Measurements from ENCODE around the gene KIF18B. TPM values are rescaled to one million over a fixed set of nuclear protein-coding genes. Genes with fewer than 3 reads are reported as not detected.

The KIF18B gene
- total and polyA plus RNA-seq, 2 donors (not counting 1 experiment from before 2014, with no cell fraction given): 0.99 to 2.5 TPM

- peaks cover 2% of the 10 kb centered on the region for H3K36me3 ChIP-seq (ENCODE audit: control insufficient read depth, insufficient read depth, low read length)
- no peak for DNase-seq (ENCODE audit: low read depth in 2 of 2)
- H3K27me3 ChIP-seq (ENCODE audit: control insufficient read depth, insufficient read depth, low read length): no peaks in the 10 kb centered on the region
- H4K20me1 ChIP-seq (ENCODE audit: control insufficient read depth, extremely low read depth, insufficient read depth, low read length): no peaks in the 10 kb centered on the region
- peak overlapping the region; percentile 70 for H2AFZ ChIP-seq (ENCODE audit: low read length)
- peaks cover 87% of the 10 kb centered on the region for H3K79me2 ChIP-seq (ENCODE audit: control insufficient read depth, insufficient read depth, low read length)
- H3K9me3 ChIP-seq (ENCODE audit: control insufficient read depth, insufficient read depth, low read depth, low read length): no peaks in the 10 kb centered on the region
- H3K4me2 ChIP-seq (ENCODE audit: extremely low read depth, insufficient read depth, low read length): no peak overlapping the region
- no peak overlapping the region for H3K4me3 ChIP-seq (replicated peaks in 1 of 4; ENCODE audit: control extremely low read depth in 1 of 4, insufficient read depth in 1 of 4, low read depth in 3 of 4, low read length in 4 of 4)
- peaks cover 15% of the 10 kb centered on the region for H3K4me1 ChIP-seq (ENCODE audit: control insufficient read depth, extremely low read depth, insufficient read depth, low read length)
- H3K27ac ChIP-seq (ENCODE audit: insufficient read depth, low read length): no peak overlapping the region
- H3K9ac ChIP-seq (ENCODE audit: insufficient read depth, low read length): no peak overlapping the region
- TF ChIP-seq, protein P1, sequence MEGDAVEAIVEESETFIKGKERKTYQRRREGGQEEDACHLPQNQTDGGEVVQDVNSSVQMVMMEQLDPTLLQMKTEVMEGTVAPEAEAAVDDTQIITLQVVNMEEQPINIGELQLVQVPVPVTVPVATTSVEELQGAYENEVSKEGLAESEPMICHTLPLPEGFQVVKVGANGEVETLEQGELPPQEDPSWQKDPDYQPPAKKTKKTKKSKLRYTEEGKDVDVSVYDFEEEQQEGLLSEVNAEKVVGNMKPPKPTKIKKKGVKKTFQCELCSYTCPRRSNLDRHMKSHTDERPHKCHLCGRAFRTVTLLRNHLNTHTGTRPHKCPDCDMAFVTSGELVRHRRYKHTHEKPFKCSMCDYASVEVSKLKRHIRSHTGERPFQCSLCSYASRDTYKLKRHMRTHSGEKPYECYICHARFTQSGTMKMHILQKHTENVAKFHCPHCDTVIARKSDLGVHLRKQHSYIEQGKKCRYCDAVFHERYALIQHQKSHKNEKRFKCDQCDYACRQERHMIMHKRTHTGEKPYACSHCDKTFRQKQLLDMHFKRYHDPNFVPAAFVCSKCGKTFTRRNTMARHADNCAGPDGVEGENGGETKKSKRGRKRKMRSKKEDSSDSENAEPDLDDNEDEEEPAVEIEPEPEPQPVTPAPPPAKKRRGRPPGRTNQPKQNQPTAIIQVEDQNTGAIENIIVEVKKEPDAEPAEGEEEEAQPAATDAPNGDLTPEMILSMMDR (conservative IDR thresholded peaks at IDR 0.05 in 1 of 2, IDR thresholded peaks at IDR 0.05 in 1 of 2; ENCODE audit: low read depth in 1 of 2, low read length in 2 of 2): no peak
- no peak for TF ChIP-seq EZH2 (IDR thresholded peaks at IDR 0.05; ENCODE audit: low read length, missing control alignments)
These were observed 5.8 kb downstream of the KIF18B start for GRCh38 chr17:44941712-44942331.

- H4K20me1 ChIP-seq (ENCODE audit: control insufficient read depth, extremely low read depth, insufficient read depth, low read length): no peaks in the 10 kb centered on the region
- no peak overlapping the region for H2AFZ ChIP-seq (ENCODE audit: low read length)
- H3K9ac ChIP-seq (ENCODE audit: insufficient read depth, low read length): no peak overlapping the region
- no peak overlapping the region for H3K4me3 ChIP-seq (replicated peaks in 1 of 4; ENCODE audit: control extremely low read depth in 1 of 4, insufficient read depth in 1 of 4, low read depth in 3 of 4, low read length in 4 of 4)
- DNase-seq (ENCODE audit: low read depth in 2 of 2): no peak
- no peak overlapping the region for H3K4me2 ChIP-seq (ENCODE audit: extremely low read depth, insufficient read depth, low read length)
- no peak overlapping the region for H3K27ac ChIP-seq (ENCODE audit: insufficient read depth, low read length)
- TF ChIP-seq, protein P1 (conservative IDR thresholded peaks at IDR 0.05 in 1 of 2, IDR thresholded peaks at IDR 0.05 in 1 of 2; ENCODE audit: low read depth in 1 of 2, low read length in 2 of 2): no peak
- TF ChIP-seq EZH2 (IDR thresholded peaks at IDR 0.05; ENCODE audit: low read length, missing control alignments): no peak
- peaks cover 15% of the 10 kb centered on the region for H3K4me1 ChIP-seq (ENCODE audit: control insufficient read depth, extremely low read depth, insufficient read depth, low read length)
- peaks cover 2% of the 10 kb centered on the region for H3K36me3 ChIP-seq (ENCODE audit: control insufficient read depth, insufficient read depth, low read length)
- H3K27me3 ChIP-seq (ENCODE audit: control insufficient read depth, insufficient read depth, low read length): no peaks in the 10 kb centered on the region
- no peaks in the 10 kb centered on the region for H3K9me3 ChIP-seq (ENCODE audit: control insufficient read depth, insufficient read depth, low read depth, low read length)
- H3K79me2 ChIP-seq (ENCODE audit: control insufficient read depth, insufficient read depth, low read length): peaks cover 83% of the 10 kb centered on the region
These were observed 6.8 kb downstream of the KIF18B start for GRCh38 chr17:44940768-44941167.

DNA sequence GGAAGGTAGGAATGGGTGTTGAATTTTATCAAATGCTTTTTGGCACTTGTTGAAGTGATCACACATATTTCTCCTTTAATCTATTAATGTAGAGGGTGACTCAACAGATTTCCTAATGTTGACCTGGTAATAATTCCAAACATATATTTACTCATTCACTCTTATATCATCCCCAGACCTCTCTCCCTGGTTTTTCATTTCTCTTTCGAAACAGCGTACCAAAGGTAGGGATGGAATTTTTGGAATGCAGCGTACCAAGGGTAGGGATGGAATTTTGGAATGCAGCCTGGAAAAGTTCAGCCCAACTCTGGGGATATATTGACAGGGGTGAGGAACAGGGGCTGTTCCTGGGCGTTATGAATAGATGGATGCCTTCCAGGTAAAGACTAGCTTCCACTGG, 7.3 kb downstream of the KIF18B start:
- Histone ChIP-seq H3K4me3 (replicated peaks in 1 of 4; ENCODE audit: control extremely low read depth in 1 of 4, insufficient read depth in 1 of 4, low read depth in 3 of 4, low read length in 4 of 4) (no peak overlapping the region), H3K79me2 (ENCODE audit: control insufficient read depth, insufficient read depth, low read length) (peaks cover 79% of the 10 kb centered on the region), H2AFZ (ENCODE audit: low read length) (no peak overlapping the region), H3K4me1 (ENCODE audit: control insufficient read depth, extremely low read depth, insufficient read depth, low read length) (peaks cover 15% of the 10 kb centered on the region), H4K20me1 (ENCODE audit: control insufficient read depth, extremely low read depth, insufficient read depth, low read length) (no peaks in the 10 kb centered on the region), H3K4me2 (ENCODE audit: extremely low read depth, insufficient read depth, low read length) (no peak overlapping the region), H3K27me3 (ENCODE audit: control insufficient read depth, insufficient read depth, low read length) (no peaks in the 10 kb centered on the region), H3K9ac (ENCODE audit: insufficient read depth, low read length) (no peak overlapping the region), H3K27ac (ENCODE audit: insufficient read depth, low read length) (no peak overlapping the region), H3K36me3 (ENCODE audit: control insufficient read depth, insufficient read depth, low read length) (peaks cover 2% of the 10 kb centered on the region), H3K9me3 (ENCODE audit: control insufficient read depth, insufficient read depth, low read depth, low read length) (no peaks in the 10 kb centered on the region)
- TF ChIP-seq, protein P1 (conservative IDR thresholded peaks at IDR 0.05 in 1 of 2, IDR thresholded peaks at IDR 0.05 in 1 of 2; ENCODE audit: low read depth in 1 of 2, low read length in 2 of 2): no peak
- TF ChIP-seq EZH2 (IDR thresholded peaks at IDR 0.05; ENCODE audit: low read length, missing control alignments): no peak
- DNase-seq (ENCODE audit: low read depth in 2 of 2): peak in 1 of 2 donors; percentile 71

All from fibroblast of lung (primary cell).